ENCODE data around the gene EML2.

DNA sequence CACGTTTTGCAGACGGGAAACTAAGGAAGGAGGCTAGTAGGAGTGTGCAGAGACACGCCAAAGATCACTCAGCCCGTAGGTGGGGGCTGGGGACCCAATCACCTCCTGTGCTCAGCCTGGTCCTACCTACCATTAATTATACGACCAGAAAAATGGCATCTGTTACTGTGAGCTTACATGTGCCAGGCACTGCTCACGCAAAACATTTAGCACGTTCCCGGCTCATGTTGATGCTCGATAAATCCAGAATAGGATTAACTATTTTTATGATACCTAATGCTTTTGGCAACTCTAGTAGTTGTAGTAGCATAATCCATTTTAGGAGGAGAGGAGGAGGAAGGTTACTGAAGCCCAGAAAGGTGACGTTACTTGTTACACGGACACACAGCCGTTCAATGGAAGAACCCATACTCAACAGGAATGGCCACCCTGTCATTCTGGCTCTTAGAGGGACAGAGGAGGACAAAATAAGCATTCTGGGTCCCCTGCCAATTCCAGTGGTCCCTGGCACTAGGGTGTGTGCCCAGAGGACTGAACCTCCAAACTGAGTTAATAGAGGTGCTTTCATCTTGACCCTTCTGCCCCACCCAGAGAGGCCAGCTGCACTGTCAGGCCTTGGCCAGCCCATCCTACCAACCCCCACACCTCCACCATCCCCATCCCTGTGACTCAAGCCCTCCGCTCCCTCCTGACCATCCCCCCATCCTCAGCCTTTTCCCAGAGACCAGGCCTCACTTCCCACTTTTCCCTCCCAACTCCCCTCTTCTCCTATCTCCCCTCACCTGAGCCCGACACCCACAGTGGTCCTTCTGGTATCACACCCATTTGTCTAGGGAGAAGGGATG, 5.0 kb upstream of the EML2 start:
- TF ChIP-seq POLR2A (IDR thresholded peaks at IDR 0.05; ENCODE audit: control extremely low read depth in 1 of 2, low read depth in 2 of 2, low read length in 2 of 2): no peak
- TF ChIP-seq E2F6 (IDR thresholded peaks at IDR 0.05): no peak
- no peak for TF ChIP-seq BRCA1 (IDR thresholded peaks at IDR 0.05; ENCODE audit: low read depth, low read length)
- no peak for TF ChIP-seq TBP (IDR thresholded peaks at IDR 0.05; ENCODE audit: low read depth, low read length)
- no peak for TF ChIP-seq EZH2 (IDR thresholded peaks at IDR 0.05; ENCODE audit: low read depth, low read length, severe bottlenecking)
- TF ChIP-seq POLR2AphosphoS5 (IDR thresholded peaks at IDR 0.05; ENCODE audit: low read depth, low read length): no peak
- no peak for TF ChIP-seq CBX8 (IDR thresholded peaks at IDR 0.05; ENCODE audit: borderline replicate concordance, low read depth, low read length)
- no peak for TF ChIP-seq YY1 (IDR thresholded peaks at IDR 0.05; ENCODE audit: low read depth, low read length)
- TF ChIP-seq RFX5 (IDR thresholded peaks at IDR 0.05; ENCODE audit: borderline replicate concordance, low read depth, low read length): no peak
- no peak for TF ChIP-seq CTCF (IDR thresholded peaks at IDR 0.05; ENCODE audit: control extremely low read depth in 1 of 3, insufficient read depth in 1 of 3, low read depth in 1 of 3, low read length in 3 of 3)
- TF ChIP-seq SIN3A (conservative IDR thresholded peaks at IDR 0.05 in 1 of 2, IDR thresholded peaks at IDR 0.05 in 1 of 2; ENCODE audit: low read depth in 1 of 2, low read length in 2 of 2): no peak
- TF ChIP-seq MAFK (IDR thresholded peaks at IDR 0.05; ENCODE audit: low read depth, low read length): no peak
- no peak for TF ChIP-seq RAD21 (IDR thresholded peaks at IDR 0.05 in 1 of 2, conservative IDR thresholded peaks at IDR 0.05 in 1 of 2; ENCODE audit: low read depth in 2 of 2, low read length in 2 of 2)
- no peak for TF ChIP-seq JUND (IDR thresholded peaks at IDR 0.05; ENCODE audit: low read length)

All from H1 (cell line).